ENCODE results near the gene MSI2.

The MSI2 gene

GRCh38 chr17:57410169-57410568 is 153.8 kb downstream of the MSI2 start:
- DNase-seq, result no peak
- H3K4me3 ChIP-seq (ENCODE audit: low read depth, low read length), result no peak overlapping the region
- H3K4me1 ChIP-seq, result no peaks in the 10 kb centered on the region; the same call in none of the 2 replicates
- no peaks in the 10 kb centered on the region for H3K9me3 ChIP-seq
- no peak for TF ChIP-seq CTCF (IDR thresholded peaks at IDR 0.05; ENCODE audit: low read depth, low read length)
- no peaks in the 10 kb centered on the region for H3K27me3 ChIP-seq
- H3K36me3 ChIP-seq, result peaks cover 4% of the 10 kb centered on the region; the same call in 1 of the 2 replicates

GRCh38 chr17:57412520-57413096 is 156.3 kb downstream of the MSI2 start:
- no peaks in the 10 kb centered on the region for H3K27me3 ChIP-seq
- H3K9me3 ChIP-seq, result no peaks in the 10 kb centered on the region
- no peaks in the 10 kb centered on the region; the same call in 1 of the 2 replicates for H3K36me3 ChIP-seq
- H3K4me3 ChIP-seq (ENCODE audit: low read depth, low read length), result no peak overlapping the region
- no peak for DNase-seq
- H3K4me1 ChIP-seq, result no peaks in the 10 kb centered on the region
- no peak for TF ChIP-seq CTCF (IDR thresholded peaks at IDR 0.05; ENCODE audit: low read depth, low read length)

DNA sequence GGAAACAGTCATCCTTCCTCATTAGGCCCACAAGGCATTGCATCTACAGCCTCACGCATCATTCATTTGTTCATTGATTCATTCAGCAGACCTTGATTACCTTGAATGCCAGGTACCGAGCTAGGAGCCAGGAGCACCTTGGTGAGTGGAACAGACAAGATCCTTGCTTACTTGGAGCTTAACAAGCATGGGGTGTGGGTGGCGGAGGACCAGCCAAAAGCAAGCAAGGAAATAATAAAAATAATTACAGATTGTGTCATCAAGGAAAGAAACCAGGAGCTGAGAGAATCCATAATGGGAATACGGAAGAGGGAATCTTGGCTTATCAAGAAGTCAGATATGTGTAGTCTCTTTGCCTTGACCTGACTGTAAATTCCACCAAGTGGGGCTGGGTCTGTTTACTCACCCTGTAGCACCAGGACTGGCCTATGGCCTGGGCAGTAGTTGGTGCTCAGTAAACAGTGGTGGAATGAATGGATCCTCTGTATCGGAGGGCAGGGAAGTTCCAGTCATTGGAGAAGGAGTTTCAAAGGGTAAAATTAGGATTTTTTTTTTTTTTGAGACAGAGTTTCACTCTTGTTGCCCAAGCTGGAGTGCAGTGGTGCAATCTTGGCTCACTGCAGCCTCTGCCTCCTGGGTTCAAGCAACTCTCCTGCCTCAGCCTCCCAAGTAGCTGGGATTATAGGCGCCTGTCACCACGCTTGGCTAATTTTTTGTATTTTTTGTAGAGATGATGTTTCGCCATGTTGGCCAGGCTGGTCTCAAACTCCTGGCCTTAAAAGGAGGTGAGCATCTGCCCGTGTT is 157.7 kb downstream of the MSI2 start:
- DNase-seq, result no peak
- Histone ChIP-seq H3K4me1 (no peaks in the 10 kb centered on the region), H3K9me3 (no peaks in the 10 kb centered on the region)

DNA sequence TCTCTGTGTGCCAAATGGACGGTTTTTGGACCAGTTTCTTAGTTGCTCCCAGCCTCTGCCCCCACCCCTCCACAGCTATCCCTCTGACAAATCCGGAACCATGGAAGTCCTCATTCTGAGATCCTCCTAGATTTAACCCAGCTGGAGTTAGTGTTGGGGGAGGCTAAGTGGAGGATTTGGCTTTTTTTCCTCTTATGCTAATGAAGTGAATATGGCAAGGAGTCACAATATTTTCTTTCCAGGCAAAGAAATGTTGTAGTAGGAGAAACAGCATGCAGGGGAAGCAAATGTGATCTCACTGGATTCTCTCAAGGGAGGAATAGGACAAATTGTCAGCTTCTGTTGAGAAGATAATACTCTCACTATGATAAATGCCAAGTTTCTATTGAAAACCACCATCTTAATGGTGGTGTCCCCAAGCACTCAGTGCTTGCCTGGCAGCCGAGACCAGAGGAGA is 159.5 kb downstream of the MSI2 start:
- peaks cover 4% of the 10 kb centered on the region for H3K4me1 ChIP-seq
- H3K36me3 ChIP-seq, result no peaks in the 10 kb centered on the region
- no peak overlapping the region for H3K4me3 ChIP-seq (ENCODE audit: low read depth, low read length)
- no peaks in the 10 kb centered on the region for H3K9me3 ChIP-seq
- no peak for DNase-seq
- TF ChIP-seq CTCF (IDR thresholded peaks at IDR 0.05; ENCODE audit: low read depth, low read length), result no peak
- H3K27me3 ChIP-seq, result no peaks in the 10 kb centered on the region

More for the DNA sequence above, 157.7 kb downstream of the MSI2 start:
- Histone ChIP-seq H3K4me3 (ENCODE audit: low read depth, low read length) (no peak overlapping the region), H3K36me3 (no peaks in the 10 kb centered on the region; the same call in 1 of the 2 replicates), H3K27me3 (no peaks in the 10 kb centered on the region)
- no peak for TF ChIP-seq CTCF (IDR thresholded peaks at IDR 0.05; ENCODE audit: low read depth, low read length)

- Histone ChIP-seq H3K27me3 (no peaks in the 10 kb centered on the region), H3K9me3 (no peaks in the 10 kb centered on the region), H3K4me3 (ENCODE audit: low read depth, low read length) (no peak overlapping the region), H3K4me1 (peaks cover 10% of the 10 kb centered on the region), H3K36me3 (no peaks in the 10 kb centered on the region)
- TF ChIP-seq CTCF (IDR thresholded peaks at IDR 0.05; ENCODE audit: low read depth, low read length), result no peak
- no peak for DNase-seq
Measured at GRCh38 chr17:57416369-57416768, 160.0 kb downstream of the MSI2 start.

GRCh38 chr17:57417956-57418355 is 161.6 kb downstream of the MSI2 start:
- H3K9me3 ChIP-seq, result no peaks in the 10 kb centered on the region
- no peak for TF ChIP-seq CTCF (IDR thresholded peaks at IDR 0.05; ENCODE audit: low read depth, low read length)
- DNase-seq, result no peak
- no peak overlapping the region for H3K4me3 ChIP-seq (ENCODE audit: low read depth, low read length)
- no peaks in the 10 kb centered on the region for H3K27me3 ChIP-seq
- H3K4me1 ChIP-seq, result peaks cover 16% of the 10 kb centered on the region
- no peaks in the 10 kb centered on the region for H3K36me3 ChIP-seq
